Right lung (tissue), 5 donors: ENCODE data around the gene KIR3DL3. TPM values are rescaled to one million over a fixed set of nuclear protein-coding genes. Genes with fewer than 3 reads are reported as not detected.
"Not testable (repeated sequence)": the region's sequence is repeated elsewhere in the genome, so short reads cannot be mapped to it uniquely, and the experiment has no call there.

Source experiments
- DNase-seq, 2 donors: peaks; one replicate each; pipeline ENCODE4 v3.0.0-alpha.2; 2013
- polyA plus RNA-seq, 5 donors: library from polyadenylated mRNA; unstranded; fragments of 120-200 nt; gene quantifications; one replicate each; pipeline versions ENCODE4 v1.2.1 to v1.2.3, GENCODE V29; 2013; ENCODE audit warnings: inconsistent platforms in 1 of 5, low replicate concordance in 1 of 5; ENCODE audit not compliant: insufficient read length in 5 of 5, insufficient read depth in 1 of 5

Gene KIR3DL3
- polyA plus RNA-seq, 5 donors = not detected

- not testable (repeated sequence) for DNase-seq
Measured at GRCh38 chr19:54777851-54778250, 53.6 kb downstream of the KIR3DL3 start.

DNA sequence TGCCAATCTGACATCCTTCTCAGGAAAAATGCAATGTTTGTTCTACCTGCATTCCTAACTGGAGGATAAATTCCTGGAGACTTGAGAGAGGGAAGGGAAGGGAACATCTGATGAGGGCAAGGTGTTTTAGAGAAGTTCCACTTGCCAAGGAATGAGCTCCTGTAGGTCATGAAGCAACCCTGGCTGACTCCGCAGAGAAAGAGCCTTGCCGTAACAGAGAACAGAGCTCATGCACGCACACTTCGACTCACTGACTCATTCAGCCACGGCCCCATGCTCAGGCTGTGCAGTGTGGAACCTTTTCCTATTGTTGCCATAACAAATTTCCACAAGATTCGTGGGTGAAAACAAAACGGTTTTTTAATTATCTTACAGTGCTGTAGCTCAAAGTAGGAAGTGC is 54.7 kb downstream of the KIR3DL3 start:
- DNase-seq = not testable (repeated sequence)

GRCh38 chr19:54782916-54783315 is 58.7 kb downstream of the KIR3DL3 start:
- not testable (repeated sequence) for DNase-seq

Other genes with a start within 250 kb of the KIR3DL3 start
- 1 to 10 TPM in 1 of 5 donors, under 1 TPM in 1, not detected in 3; 0.38 to 1.6 TPM for gene LAIR2, start 221.6 kb upstream of the KIR3DL3 start, polyA plus RNA-seq
- gene LILRA2, start 150.7 kb upstream of the KIR3DL3 start, polyA plus RNA-seq = 1 to 10 TPM in 2 of 5 donors, under 1 TPM in 3; 0.76 to 1.7 (median 0.96) TPM
- under 1 TPM; 0.22 to 0.54 (median 0.41) TPM for gene LILRA1, start 130.8 kb upstream of the KIR3DL3 start, polyA plus RNA-seq
- gene LILRB1, start 94.0 kb upstream of the KIR3DL3 start, polyA plus RNA-seq = 1 to 10 TPM; 1.3 to 2.1 (median 1.7) TPM
- 1 to 10 TPM; 1.1 to 1.7 (median 1.4) TPM for gene LILRB4, start 61.5 kb upstream of the KIR3DL3 start, polyA plus RNA-seq
- gene KIR2DL3, start 14.1 kb downstream of the KIR3DL3 start, polyA plus RNA-seq = under 1 TPM in 4 of 5 donors, not detected in 1; 0.16 to 0.35 (median 0.18) TPM
- gene KIR2DL1, start 45.4 kb downstream of the KIR3DL3 start, polyA plus RNA-seq = under 1 TPM in 4 of 5 donors, not detected in 1; 0.13 to 0.26 (median 0.18) TPM
- gene KIR2DL4, start 79.2 kb downstream of the KIR3DL3 start, polyA plus RNA-seq = under 1 TPM in 1 of 5 donors, not detected in 4; 0.09 TPM
- under 1 TPM in 3 of 5 donors, not detected in 2; 0.12 to 0.16 (median 0.13) TPM for gene KIR3DL1, start 92.0 kb downstream of the KIR3DL3 start, polyA plus RNA-seq
- under 1 TPM in 3 of 5 donors, not detected in 2; 0.10 to 0.47 (median 0.19) TPM for gene KIR2DS4, start 108.2 kb downstream of the KIR3DL3 start, polyA plus RNA-seq
- gene KIR3DL2, start 126.0 kb downstream of the KIR3DL3 start, polyA plus RNA-seq = not detected
- gene FCAR, start 149.8 kb downstream of the KIR3DL3 start, polyA plus RNA-seq = under 1 TPM; 0.35 to 0.73 (median 0.60) TPM
- gene NCR1, start 181.7 kb downstream of the KIR3DL3 start, polyA plus RNA-seq = 1 to 10 TPM in 1 of 5 donors, under 1 TPM in 4; 0.19 to 1.8 (median 0.33) TPM
- gene NLRP7, start 223.1 kb downstream of the KIR3DL3 start, polyA plus RNA-seq = under 1 TPM in 2 of 5 donors, not detected in 3; 0.07 to 0.11 TPM
- gene NLRP2, start 241.9 kb downstream of the KIR3DL3 start, polyA plus RNA-seq = 10 to 100 TPM in 1 of 5 donors, 1 to 10 TPM in 4; 6.7 to 13.3 (median 9.2) TPM